Activated CD8-positive, alpha-beta memory T cell treated with anti-CD3 and anti-CD28 coated beads for 1 hour (primary cell): ENCODE data around the gene KLC4.
"Not testable (repeated sequence)": the region's sequence is repeated elsewhere in the genome, so short reads cannot be mapped to it uniquely, and the experiment has no call there.

Experiments
- DNase-seq, 2 donors: peaks; one replicate each; pipeline ENCODE4 v3.0.0-alpha.2; 2020; ENCODE audit warnings: low read depth in 1 of 2; ENCODE audit errors: extremely low read depth in 1 of 2

Gene KLC4

DNA sequence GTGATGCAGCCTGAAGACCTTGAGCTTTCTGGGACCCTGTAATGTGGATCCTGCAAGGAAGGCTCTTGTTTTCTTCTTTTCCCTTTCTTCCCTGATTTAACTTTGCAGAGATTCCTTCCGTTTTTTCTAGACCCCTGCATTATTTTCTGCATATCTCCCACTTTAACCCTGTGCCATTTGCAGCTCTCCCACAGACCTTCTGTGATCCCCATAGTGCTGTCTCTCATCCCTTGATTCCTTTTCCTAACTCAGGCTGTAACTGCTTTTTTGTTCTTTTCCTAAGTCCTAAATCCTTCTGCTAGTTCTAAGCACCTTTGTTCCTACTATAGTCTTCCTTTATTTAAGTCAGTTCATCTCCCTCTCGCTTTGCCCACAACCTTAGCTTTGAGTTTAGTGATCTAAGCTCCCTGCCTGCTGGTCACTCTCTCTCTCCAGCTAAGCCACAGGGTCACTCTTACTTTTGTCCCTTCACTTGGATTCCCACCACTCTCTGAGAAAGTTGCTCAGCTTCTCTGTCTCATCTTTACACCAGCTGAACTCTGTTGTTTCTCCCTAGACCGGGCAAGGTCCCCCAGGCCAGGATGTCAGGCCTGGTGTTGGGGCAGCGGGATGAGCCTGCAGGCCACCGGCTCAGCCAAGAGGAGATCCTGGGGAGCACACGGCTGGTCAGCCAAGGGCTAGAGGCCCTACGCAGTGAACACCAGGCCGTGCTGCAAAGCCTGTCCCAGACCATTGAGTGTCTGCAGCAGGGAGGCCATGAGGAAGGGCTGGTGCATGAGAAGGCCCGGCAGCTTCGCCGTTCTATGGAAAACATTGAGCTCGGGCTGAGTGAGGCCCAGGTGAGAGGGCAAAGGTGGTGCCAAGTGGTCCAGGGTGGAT lies 1.6 kb downstream of the KLC4 start:
- DNase-seq: no peak

DNA sequence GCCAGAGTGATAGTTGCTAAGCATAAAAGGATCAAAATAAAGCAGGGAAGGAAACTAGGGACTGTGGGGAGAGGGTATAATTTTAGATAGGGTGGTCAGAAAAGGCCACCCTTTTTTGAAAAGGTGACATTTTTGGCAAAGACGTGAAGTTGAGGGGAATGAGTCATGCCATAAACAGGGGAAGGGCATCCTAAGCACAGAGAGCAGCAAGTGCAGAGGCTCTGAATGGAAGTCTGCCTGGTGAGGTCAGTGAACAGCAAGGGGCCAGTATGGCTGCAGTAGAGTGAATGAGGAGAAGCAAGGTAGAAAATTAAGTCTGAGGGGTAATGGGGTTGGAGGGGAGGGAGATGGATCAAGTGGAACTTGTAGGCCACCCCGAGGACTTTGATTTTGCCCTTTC lies 2.4 kb downstream of the KLC4 start:
- DNase-seq: no peak

DNA sequence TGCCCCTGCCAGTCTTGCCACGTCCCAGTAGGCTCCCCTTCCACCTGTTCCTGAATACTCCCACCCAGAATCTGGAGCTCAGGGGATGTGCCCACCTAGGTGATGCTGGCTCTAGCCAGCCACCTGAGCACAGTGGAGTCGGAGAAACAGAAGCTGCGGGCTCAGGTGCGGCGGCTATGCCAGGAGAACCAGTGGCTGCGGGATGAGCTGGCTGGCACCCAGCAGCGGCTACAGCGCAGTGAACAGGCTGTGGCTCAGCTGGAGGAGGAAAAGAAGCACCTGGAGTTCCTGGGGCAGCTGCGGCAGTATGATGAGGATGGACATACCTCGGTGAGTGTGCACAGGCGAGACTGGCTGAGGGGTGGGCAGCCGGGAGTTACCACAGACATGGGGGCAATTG lies 3.4 kb downstream of the KLC4 start:
- no peak for DNase-seq

DNA sequence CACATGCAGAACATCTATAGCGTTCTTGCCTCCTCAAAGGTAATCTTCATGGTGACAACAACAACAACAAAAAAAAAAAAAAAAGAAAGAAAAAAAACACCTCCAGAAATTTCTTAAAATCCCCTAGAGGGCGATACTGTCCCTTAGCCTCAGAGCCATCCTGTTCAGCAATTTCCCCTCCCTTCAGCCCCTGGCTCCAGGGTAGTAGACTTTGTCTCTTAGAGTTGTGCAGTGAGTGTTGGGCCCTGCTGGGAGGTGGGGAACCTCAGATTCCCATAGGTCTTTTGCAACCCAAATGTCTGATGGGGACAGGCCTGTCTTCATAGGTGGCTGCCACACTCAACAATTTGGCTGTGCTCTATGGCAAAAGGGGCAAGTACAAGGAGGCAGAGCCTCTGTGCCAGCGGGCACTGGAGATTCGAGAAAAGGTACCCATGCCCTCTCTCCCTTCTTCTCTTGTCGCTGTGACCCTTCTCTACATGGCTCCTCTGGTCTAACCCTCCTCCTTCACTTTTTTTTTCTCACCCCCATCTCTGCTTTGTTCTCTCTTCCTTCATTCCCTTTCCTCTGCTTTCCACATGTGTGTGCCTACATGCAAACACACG lies 10.7 kb downstream of the KLC4 start:
- no peak for DNase-seq

DNA sequence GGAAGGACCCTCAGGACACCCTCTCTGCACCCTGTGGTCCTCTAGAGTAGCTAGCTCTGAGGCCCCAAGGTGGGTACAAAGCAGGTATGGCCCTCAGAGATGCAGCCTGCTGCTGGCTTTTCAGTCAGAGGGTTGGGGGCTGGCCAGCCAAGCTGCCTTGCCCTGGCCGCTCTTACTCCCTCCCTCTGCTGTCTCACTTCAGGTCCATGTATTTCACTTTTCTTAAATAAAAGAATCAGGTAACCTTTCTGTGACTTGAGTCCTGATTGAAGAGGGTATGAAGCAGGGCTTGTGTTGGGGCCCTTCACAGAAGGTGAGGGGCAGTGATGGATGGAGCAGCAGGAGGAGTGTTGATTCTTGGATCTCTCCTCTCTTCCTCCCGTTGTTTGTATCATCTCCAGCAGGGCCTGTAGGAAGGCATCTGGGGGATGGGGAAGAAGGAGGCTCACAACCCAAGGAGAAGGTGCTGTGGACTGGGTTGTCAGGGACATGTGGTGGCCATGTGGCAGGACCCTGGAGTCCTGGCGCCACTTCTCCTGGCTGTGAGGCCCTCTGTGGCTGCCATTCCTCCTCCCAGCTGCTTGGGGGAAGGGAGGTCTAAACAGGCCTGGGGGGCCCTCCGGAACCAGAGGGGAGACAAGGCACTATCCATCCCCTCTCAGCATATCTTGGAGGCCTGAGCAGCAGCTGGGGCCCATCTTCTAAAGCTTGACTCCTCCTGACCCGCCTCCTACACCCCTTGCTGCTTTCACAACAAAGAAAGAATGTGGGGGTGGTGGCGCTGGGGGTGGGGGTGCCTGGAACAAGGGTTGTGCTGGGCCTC lies 15.6 kb downstream of the KLC4 start:
- DNase-seq: no peak

DNA sequence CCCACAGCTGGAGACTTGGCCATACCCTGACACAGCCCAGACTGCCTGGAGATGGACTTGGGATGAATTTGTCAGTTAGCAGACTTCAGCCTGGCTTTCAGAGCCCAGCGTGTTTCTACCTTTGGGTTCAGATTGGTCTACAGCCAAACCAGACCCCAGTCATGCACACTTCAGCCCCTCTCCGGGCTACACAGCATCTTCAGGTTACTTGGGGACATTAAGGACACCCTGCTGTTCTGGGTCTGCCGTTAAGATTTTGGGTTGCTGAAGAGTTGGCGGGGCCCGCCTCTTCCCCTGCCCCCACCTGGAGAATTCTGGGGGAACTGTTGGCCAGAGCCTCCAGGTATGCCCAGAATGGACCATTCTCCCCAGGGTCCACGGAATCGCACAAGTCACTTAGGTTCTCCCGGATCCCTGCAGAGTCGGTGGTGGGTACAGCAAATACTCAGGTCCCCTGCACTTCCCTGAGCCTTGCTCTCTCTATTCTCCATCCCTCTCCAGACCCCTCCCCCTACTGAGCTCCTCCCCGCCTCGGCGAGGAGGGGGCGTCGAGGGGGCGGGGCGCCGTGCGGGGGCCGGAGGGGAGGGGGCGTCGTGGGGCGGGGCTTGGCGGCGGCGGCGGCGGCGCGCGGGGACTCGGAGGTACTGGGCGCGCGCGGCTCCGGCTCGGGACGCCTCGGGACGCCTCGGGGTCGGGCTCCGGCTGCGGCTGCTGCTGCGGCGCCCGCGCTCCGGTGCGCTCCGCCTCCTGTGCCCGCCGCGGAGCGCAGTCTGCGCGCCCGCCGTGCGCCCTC lies 16.4 kb downstream of the KLC4 start, which contains the start of gene PTK7:
TSS of gene PTK7 (plus strand) at position 645 of the 794 bp plus-strand sequence. CDS start 175 bp downstream, outside the sequence.
- no peak for DNase-seq

DNA sequence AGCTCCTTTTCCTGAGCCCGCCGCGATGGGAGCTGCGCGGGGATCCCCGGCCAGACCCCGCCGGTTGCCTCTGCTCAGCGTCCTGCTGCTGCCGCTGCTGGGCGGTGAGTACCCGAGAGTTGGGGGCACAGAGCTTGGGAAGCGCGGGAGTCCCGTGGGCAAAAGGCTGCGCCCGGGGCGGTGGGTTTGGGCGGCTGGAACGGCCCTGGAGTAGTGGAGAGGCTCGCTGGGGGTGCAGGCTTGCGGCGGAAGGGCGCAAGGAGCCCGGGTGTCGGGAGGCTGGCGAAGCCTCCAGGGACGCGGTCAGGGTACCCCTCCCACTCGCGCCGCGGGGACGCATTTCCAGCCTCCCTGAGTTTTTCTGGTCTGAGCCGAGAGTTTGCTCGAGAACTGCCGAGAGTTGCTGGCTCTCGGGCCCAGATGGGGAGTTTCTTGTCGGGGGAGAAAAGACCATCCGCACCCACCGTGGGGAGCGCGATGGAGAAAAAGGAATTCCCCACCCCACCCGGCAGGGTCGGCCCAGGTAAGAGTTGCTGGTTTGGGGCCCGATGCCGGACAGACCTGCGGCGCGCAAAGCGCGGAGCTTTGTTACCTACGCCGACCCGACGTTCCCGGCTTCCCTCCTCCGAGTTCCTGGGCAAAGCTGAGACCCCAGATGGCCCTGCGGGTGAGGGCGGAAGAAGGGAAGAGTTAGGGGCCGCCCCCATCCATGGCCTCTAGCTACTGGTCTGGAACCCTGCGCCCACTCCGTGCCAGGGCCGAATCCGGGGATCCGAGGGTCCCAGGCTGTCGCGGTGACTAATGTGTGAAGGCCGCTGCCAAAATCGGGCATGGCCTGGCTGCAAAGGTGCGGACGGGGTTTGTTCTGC lies 17.3 kb downstream of the KLC4 start:
- no peak for DNase-seq

DNA sequence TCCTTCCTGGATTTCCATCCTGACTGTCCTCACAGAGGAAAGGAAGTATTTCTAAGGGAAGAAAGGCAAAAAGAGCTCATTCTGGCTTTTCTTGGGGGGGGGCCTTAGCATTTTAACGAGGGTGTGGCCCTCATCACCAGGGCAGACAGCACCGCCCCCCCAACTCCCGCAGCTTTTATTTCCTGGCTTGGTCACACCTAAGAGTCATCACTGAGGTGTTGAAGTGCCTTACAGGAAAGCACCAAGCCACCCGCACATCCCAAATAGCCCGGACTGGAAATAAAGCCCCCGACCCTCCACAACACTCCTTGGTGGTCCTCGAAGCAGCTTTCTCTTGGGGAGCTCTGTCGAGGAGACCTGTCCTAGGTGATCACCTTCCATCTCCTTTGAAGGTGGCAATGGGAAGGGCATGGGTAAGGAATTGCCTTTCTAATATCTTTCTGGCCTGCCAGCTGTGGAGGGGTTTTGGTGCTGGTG lies 17.9 kb downstream of the KLC4 start:
- DNase-seq: no peak

DNA sequence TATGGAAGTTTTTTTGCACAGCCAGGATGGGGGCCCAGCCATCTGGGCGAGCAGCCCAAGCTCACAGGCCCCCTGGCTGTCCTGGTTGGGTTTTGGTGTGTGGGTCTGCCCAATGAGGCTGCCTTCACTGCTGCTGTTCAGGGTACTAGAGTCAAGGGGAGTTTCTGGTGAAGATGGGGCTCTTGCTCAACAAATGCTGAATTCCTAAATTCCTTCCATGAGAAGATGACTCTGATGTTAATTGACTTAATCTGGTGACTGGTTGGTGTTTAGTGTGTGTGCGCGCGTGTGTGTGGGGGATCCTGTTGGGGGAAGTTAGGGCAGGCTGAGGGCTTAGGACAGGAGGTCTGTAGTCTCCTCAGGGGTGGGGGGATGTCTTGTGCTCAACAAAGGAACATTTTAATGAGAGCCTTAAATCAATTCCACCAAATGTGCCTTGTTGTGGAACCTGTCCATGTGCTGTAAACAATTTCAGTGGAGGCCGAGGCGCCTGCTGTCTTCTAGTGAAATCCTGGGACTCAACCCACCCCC lies 18.6 kb downstream of the KLC4 start:
- no peak for DNase-seq

DNA sequence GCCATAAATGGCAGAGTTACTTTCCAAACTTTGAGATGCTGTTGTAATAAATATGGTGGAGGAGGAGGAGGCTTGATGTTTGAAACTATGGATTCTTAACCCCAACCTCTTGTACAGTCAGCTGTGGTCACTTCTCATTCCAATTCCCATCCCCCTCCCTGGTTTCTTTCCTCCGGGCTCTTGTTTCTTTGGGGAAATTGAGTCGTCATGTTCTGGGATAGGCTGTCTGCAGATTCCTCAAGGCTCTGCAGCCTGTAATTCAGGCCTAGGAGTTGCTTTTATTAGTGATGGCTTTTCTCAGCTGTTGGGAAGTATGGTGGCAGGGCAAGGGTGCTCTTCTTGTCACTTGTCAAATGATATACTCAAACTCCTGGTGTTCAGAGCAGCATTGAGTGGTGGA lies 19.3 kb downstream of the KLC4 start:
- DNase-seq: no peak

DNA sequence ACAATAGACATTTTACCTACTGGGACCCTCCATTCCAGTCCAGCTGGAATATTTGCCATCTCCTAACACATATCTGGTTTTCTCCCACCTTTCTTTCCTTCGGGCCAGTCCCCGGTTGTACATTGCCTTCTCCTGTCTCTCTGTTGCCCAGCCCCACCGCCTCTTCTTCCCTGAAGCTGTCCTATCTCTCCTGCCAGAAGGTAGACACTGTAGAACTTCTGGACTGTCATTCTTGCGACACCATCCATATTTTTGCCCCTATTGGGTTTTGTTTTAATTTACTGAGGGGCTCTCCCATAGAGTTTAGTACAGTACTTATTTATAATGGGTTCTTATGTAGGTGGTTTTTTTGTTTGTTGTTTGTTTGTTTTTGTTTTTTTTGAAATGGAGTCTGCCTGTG lies 21.6 kb downstream of the KLC4 start:
- DNase-seq: no peak

DNA sequence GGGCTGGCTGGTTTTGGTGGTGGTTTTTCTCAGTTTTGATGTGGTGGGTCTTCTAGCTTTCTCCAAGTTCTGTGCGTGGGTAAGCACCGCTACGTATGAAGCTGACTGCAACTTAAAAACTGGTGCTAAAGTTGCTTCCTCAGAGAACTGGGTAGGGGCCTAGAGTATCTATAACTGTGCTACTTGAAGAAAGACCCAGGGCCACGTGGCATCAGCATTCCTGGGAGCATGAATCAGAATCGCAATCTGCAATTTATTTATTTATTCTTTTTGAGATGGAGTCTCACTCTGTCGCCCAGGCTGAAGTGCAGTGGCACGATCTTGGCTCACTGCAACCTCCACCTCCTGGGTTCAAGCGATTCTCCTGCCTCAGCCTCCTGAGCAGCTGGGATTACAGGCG lies 22.5 kb downstream of the KLC4 start:
- not testable (repeated sequence) for DNase-seq

DNA sequence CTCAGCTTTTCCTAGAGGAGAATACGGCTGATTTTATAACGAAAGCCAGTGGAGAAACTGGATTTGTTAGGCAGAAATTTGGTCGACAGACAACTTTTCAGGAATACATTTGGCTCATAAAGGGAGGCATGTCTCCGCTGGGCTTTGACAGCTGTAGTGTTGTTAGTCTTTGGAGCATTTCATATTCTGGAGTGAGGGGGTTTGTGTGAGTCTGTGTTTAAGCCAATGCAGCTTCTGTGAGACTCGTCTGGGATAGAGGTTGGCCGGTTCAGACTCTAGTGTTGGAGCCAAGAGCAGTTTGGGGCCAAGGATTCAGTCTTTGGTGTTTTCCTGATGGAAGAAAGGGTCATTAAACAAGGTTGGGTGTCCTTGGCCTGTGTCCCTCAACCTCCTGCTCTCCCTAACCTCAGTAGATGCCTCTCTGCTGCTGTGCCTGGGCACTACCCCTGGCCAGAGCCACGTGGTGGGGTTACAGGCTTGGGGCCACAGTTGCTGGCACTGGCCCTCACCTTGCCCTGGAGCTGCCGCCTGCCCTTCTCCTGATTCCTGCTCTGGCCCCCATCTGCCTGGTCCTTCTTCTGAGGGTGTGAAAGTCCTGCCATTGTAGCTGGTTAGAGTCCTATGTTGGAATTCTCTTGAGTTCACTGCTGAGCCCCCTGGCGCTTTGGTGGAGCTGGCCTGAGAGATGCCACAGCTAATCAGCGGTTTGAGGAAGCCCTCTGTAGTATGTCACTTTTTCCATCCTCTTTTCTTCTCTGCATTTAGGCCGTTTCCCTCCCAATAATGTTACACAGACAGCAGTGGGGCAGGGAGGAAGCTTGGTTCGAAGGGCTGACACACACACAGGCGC lies 23.6 kb downstream of the KLC4 start:
- DNase-seq: no peak

DNA sequence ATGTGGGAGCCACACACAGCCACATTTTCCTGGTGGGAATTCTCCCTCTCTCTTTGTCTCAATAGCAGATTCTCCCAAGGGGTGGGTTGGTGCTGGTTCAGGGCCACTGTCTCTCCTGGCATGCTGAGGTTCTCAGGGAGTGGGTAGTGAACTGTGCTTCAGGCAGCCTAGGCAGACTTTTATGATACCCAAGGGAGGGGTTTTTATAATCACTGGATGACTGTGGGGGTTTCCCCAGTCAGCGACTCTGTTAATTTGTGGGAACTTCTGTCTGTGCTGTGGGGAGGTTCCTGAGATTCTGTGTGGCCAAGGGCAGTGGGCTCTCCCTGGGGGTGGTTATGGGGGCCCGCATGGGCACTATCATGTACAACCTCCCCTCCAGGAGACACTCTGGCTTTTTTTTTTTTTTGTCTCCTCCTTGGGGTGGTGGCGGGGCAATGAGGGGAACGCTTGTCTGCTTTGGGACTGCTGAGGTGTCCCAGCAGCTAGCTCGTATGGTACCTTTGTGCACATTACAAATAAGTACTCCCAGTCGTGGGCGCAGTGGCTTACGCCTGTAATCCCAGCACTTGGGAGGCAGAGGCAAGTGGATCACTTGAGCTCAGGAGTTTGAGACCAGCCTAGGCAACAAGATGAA lies 26.7 kb downstream of the KLC4 start:
- DNase-seq: no peak

DNA sequence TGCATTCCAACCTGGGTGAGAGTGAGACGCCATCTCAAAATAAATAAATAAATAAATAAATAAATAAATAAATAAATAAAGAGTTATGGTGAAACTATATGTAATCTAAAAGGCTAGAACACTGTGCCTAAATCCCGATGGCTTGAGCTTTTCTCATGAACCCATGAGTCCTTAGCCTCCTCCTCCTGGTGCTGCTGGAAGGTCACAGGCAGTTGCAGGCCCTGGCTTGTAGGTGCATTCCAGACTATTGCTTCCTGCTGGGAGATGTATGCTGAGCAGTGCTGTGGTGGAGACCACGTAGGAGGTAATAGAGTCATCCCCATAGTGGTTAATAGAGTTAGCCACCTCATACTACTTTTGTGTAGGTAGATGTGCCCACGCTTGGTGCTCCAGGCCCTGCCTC lies 29.2 kb downstream of the KLC4 start:
- no peak for DNase-seq

DNA sequence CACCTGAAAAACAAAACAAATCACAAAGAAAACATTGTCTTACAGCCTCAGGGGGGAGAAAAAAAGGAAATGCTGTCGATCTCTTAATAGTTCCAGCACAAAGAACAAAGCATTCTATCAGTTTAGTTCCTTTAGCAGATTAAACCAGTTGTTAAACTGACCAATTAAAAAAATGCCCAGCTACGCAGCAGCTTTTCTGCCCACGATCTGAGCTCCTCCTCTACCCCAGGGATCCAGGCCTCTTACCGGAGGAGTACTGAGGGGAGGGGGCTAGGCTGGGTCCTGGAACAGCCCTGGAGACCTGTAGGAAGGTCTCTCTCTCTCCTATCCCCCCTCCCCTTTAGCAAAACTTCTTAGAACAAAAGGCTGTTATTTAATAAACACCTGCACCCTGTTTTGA lies 30.0 kb downstream of the KLC4 start:
- no peak for DNase-seq

DNA sequence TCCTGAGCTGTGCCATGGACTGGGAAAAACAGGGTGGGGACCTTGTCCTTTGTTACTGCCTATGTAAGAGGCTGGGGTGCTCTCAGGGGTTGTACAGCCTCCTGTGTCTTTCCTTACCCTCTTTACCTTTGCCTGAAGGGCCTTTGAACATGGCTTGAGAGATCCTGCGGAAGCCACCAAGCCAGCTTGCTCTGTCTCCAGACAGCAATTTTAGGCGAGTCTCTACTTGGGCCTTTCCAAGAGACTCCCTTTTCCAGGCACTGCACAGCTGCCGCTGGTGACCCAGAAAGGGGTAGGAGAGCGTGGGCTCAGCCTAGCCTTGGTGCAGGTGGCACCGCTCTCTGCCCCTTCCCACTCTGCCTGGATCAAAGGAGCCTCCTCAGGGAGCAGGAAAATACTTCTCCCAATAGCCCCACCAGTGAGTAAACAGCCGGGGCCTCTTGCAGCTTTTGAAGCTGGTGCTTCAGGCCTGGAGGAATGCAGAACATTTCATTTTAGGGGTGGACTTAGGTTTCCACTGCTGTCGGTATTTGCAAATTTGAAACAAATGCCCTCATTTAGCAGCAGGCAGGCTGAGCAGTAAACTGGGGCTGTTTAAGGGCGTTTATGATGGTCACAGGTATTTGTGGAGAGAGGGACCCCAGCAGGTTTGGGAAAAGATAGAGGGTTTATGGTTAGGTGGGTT lies 30.6 kb downstream of the KLC4 start:
- DNase-seq: no peak
